ENCODE results near the gene TMEM63A.

Gene TMEM63A

GRCh38 chr1:225868631-225869330 lies 13.4 kb downstream of the TMEM63A start:
- TF ChIP-seq, protein P1, sequence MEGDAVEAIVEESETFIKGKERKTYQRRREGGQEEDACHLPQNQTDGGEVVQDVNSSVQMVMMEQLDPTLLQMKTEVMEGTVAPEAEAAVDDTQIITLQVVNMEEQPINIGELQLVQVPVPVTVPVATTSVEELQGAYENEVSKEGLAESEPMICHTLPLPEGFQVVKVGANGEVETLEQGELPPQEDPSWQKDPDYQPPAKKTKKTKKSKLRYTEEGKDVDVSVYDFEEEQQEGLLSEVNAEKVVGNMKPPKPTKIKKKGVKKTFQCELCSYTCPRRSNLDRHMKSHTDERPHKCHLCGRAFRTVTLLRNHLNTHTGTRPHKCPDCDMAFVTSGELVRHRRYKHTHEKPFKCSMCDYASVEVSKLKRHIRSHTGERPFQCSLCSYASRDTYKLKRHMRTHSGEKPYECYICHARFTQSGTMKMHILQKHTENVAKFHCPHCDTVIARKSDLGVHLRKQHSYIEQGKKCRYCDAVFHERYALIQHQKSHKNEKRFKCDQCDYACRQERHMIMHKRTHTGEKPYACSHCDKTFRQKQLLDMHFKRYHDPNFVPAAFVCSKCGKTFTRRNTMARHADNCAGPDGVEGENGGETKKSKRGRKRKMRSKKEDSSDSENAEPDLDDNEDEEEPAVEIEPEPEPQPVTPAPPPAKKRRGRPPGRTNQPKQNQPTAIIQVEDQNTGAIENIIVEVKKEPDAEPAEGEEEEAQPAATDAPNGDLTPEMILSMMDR (IDR thresholded peaks at IDR 0.05; ENCODE audit: low read depth, low read length) = no peak
- DNase-seq (ENCODE audit: extremely low read depth, low read depth) = no peak

- TF ChIP-seq, protein P1 (IDR thresholded peaks at IDR 0.05; ENCODE audit: low read depth, low read length) = no peak
Observed at GRCh38 chr1:225866981-225867380, 15.2 kb downstream of the TMEM63A start.

DNA sequence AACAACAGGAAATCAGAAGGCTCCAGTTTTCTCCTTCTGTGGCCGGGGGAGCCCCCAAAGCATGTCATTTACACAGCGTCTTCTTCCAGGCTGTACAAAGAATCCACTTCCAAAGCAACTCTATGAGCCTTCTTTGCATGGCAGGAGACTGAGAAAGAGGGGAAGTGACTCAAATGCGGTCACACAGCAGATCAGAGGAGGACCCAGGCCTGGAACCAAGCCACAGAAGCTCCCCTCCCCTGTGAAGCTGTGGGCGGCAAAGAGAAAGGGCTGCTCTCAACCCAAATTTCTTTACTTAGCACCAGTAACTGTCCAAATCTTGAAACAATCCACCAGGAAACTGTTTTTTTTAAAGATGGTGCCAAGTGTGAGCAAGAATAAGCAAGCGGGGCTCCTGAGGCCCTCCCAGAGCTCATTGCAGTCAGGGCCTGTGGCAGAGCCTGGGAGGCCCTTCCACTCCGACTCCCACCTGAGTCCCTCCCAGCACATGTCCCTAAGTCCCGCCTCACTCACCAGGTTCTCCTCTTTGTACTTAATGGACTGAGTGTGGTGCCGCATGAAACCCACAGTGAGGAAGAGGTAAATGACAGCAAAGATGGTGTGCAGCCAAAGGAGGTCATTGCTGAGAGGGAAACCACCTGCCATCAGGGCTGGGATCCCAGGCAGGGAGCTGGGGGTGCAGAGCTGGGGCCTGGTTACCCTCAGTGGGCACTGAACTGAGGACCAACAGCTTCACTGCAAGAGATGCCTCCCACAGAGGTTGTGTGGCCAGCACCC lies 15.9 kb downstream of the TMEM63A start:
- TF ChIP-seq, protein P1 (IDR thresholded peaks at IDR 0.05; ENCODE audit: low read depth, low read length) = no peak
- DNase-seq (ENCODE audit: extremely low read depth, low read depth) = no peak

More at GRCh38 chr1:225866981-225867380, 15.2 kb downstream of the TMEM63A start:
- no peak for DNase-seq (ENCODE audit: extremely low read depth, low read depth)

- DNase-seq (ENCODE audit: extremely low read depth, low read depth) = no peak
- TF ChIP-seq, protein P1 (IDR thresholded peaks at IDR 0.05; ENCODE audit: low read depth, low read length) = no peak
Observed at GRCh38 chr1:225865514-225865913, 16.7 kb downstream of the TMEM63A start.

GRCh38 chr1:225863167-225863566 lies 19.0 kb downstream of the TMEM63A start:
- no peak for DNase-seq (ENCODE audit: extremely low read depth, low read depth)
- TF ChIP-seq, protein P1 (IDR thresholded peaks at IDR 0.05; ENCODE audit: low read depth, low read length) = no peak

GRCh38 chr1:225862581-225862950 lies 19.6 kb downstream of the TMEM63A start:
- no peak for DNase-seq (ENCODE audit: extremely low read depth, low read depth)
- TF ChIP-seq, protein P1 (IDR thresholded peaks at IDR 0.05; ENCODE audit: low read depth, low read length) = no peak
